Tongue (tissue), 2 donors: ENCODE measurements around the gene GBE1. TPM values are rescaled to one million over a fixed set of nuclear protein-coding genes. Genes with fewer than 3 reads are reported as not detected.
"Not testable (repeated sequence)": the region's sequence is repeated elsewhere in the genome, so short reads cannot be mapped to it uniquely, and the experiment has no call there.

Experiments used
- DNase-seq: peaks from one replicate; pipeline ENCODE4 v3.0.0-alpha.2; 2015
- total RNA-seq: library from RNA; depleted of rRNA; stranded (reverse); fragments of >200 nt; gene quantifications from one replicate; pipeline ENCODE4 v1.2.3, GENCODE V29; 2014

The GBE1 gene
- total RNA-seq = 23.6 TPM

GRCh38 chr3:81760924-81761903 is at the start of gene GBE1:
Gene GBE1, minus strand, starts transcription at chr3:81761645. Its CDS starts 128 bp downstream, at chr3:81761517.
- DNase-seq = peak; percentile 96

GRCh38 chr3:81808900-81809299 is 47.5 kb upstream of the GBE1 start:
- DNase-seq = no peak

- DNase-seq = no peak
Observed at GRCh38 chr3:81799403-81799802, 38.0 kb upstream of the GBE1 start.

DNA sequence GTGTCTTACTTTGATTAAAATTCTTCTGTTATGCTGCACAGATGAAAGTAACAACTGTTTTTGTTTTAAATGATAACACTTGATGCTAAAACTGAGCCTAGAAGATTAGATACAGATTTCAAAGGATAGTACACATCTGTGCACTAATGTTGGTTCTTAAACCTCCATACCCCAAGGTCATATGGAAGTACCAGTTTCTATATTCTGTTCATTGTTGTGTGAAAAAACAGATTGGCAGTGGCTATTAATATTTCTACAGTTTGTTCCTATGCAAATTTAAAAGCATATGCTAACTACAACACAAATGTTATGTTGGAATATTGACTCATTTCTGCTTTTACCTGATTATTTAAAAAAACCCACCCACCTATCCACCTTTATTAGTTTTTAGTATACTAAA is 32.0 kb upstream of the GBE1 start:
- no peak for DNase-seq

DNA sequence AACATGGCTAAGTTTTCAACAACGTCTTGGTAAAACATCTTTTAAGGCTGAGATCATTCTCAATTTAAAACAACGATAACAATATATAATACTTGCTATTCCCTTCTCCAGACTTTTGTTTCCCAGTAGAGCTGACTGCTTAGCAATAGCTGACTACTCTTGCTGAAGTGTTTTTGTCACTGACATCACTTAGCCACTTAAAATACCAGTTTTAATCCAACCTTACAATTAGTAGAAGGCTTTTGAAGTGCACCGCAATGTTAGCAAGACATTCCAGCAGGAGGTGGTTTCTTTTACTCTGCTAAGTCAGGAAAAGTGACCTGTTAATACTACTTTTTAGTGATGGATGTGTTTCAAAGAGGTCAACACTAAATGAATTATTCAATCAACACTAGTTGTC is 28.7 kb upstream of the GBE1 start:
- peak; percentile 35 for DNase-seq

DNA sequence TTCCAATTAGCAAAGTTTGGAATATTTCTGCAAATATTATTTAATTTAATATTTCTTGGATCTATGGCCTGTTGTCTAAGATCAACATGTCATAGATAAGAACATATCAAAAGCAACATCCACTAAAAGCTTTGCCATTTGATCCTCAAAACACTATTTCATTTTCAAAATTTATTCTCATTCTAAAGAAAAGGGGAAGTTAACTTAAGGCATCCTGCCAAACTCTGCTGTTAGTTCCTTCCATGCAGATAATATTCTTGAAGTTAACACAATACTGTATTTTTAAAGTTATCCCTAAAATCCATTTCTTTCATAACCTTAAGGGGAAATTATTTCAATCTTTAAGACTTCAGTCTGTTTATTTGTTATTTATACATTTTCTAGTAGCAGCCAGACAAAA is 28.2 kb upstream of the GBE1 start:
- no peak for DNase-seq

DNA sequence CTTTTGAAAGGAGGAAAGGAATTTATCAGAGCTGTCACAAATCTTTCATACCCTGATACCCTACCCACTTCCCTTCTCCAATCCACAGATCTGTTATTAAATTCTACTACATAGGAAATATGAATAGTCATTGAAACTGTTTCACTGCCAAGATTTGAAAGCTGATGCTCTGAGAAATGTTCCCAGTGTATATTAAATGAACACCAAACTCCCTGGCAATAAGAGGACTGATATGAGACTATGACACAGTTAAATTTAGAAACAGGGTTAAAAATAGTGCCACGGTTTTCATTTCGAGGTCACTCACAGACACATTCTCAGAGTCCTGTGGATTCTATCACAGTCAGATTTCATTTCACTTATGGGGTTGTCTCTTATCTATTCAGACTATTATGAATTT is 27.2 kb upstream of the GBE1 start:
- DNase-seq = peak; percentile 37

GRCh38 chr3:81788044-81788443 is 26.6 kb upstream of the GBE1 start:
- no peak for DNase-seq

- DNase-seq = no peak
Observed at GRCh38 chr3:81782585-81782984, 21.1 kb upstream of the GBE1 start.

DNA sequence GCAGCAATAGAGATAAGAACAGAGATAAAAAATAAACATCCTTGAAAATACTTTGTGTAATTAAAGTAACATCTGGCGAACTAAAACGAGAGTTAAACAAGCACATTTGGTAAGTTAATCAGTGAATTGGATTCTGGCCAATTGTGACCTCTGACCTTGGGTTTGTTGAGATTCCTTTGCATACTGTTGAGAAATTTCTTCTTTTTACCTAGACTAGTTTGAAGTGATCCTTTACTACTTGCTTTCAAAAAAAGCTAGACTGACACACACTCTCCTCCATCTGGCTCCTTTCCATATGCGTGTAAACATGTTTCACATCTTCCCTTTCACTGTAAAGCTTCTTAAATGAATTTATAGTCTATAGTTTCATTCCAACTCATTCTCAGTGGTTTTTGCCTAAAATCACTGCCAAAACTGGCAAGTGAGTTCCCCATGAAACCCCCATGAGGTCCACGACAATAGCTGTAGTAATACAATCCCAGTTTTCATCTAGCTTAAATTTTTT is 17.3 kb upstream of the GBE1 start:
- peak; percentile 43 for DNase-seq

GRCh38 chr3:81776643-81777042 is 15.2 kb upstream of the GBE1 start:
- DNase-seq = no peak

GRCh38 chr3:81770710-81771109 is 9.3 kb upstream of the GBE1 start:
- no peak for DNase-seq

- no peak for DNase-seq
Observed at GRCh38 chr3:81769299-81769698, 7.9 kb upstream of the GBE1 start.

DNA sequence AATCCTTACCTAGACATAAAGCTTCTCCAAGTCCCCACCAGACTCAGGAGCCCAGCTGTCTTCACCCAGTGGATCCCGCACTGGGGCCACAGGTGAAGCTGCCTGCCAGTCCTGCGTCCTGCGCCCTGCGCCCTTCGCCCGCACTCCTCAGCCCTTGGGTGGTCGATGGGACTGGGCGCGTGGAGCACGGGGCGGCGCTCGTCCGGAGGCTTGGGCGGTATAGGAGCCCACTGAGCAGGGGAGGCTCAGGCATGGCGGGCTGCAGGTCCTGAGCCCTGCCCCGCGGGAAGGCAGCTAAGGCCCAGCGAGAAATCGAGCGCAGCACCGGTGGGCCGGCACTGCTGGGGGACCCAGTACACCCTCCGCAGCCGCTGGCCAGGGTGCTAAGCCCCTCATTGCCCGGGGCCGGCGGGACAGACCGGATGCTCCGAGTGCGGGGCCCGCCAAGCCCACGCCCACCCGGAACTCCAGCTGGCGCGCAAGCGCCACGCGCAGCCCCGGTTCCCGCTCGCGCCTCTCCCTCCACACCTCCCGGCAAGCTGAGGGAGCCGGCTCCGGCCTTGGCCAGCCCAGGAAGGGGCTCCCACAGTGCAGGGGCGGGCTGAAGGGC is 5.9 kb upstream of the GBE1 start:
- DNase-seq = not testable (repeated sequence)

- no peak for DNase-seq
Observed at GRCh38 chr3:81765400-81765799, 4.0 kb upstream of the GBE1 start.

DNA sequence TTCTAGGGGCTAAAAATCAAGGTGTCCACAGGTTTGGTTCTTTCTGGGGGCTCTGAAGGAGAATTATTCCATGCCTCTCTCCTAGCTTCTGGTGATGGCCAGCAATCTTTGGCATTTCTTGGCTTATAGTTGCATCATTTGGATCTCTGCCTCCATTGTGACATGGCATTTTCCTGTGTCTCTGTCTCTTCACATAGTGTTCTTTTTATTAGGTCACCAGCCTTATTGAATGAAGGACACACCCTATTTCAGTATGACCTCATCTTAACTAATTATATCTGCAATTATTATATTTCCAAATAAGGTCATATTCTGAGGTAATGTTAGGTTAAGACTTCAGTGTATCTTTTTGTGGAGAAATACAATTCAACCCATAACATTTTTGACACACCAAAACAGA is 3.2 kb upstream of the GBE1 start:
- DNase-seq = no peak

GRCh38 chr3:81764002-81764401 is 2.6 kb upstream of the GBE1 start:
- no peak for DNase-seq

GRCh38 chr3:81763001-81763400 is 1.6 kb upstream of the GBE1 start:
- no peak for DNase-seq

GRCh38 chr3:81761904-81762580 is 597 bp upstream of the GBE1 start:
- DNase-seq = no peak

DNA sequence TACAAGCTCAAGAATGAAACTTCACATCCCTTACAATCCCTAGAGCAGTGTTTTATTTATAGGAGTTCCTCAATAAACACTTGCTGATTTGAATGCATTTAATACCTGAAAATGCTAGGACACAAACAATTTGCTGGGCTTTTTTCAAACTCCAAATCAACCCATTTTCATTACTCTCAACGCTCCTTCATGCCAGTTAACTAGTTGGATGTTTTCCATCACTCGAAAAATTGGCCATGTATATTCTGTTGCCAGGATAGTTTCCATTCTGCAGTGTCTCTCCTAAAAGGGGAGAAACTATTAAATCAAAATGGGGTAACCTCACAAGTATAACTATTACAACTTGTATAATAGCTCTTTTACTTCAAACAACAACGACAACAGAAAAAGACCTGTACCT is 1.2 kb downstream of the GBE1 start:
- DNase-seq = peak; percentile 15

GRCh38 chr3:81758771-81759170 is 2.7 kb downstream of the GBE1 start:
- not testable (repeated sequence) for DNase-seq

- DNase-seq = no peak
Observed at GRCh38 chr3:81758275-81758674, 3.2 kb downstream of the GBE1 start.
